SU-DHL-6 (cell line): Measurements from ENCODE around the gene DCAKD.

ENCODE experiments used
- H2AFZ ChIP-seq: fragments of 200-600 bp; sonication (generic); 2 replicates; pipeline ENCODE4 v1.6.1; 2014; ENCODE audit warnings: low read depth, mild to moderate bottlenecking, moderate library complexity, mixed read lengths, antibody characterized with exemption, low read length; ENCODE audit not compliant: severe bottlenecking
- H3F3A ChIP-seq: fragments of 200-600 bp; shearing (Covaris generic); 2 replicates; pipeline ENCODE4 v1.6.0; 2016; ENCODE audit warnings: antibody characterized with exemption, mild to moderate bottlenecking; ENCODE audit not compliant: insufficient read depth
- H3K27ac ChIP-seq: fragments of 200-600 bp; sonication (generic); 2 replicates; pipeline ENCODE4 v1.5.1; 2016; ENCODE audit warnings: low read depth, mild to moderate bottlenecking, low read length, moderate library complexity, mixed read lengths
- H3K27me3 ChIP-seq: fragments of 200-600 bp; sonication (generic), shearing (Covaris generic); 2 replicates; pipeline ENCODE4 v1.6.0; 2014; ENCODE audit warnings: mild to moderate bottlenecking, low read length
- H3K36me3 ChIP-seq: fragments of 200-600 bp; sonication (generic); 2 replicates; pipeline ENCODE4 v1.6.1; 2014; ENCODE audit warnings: mild to moderate bottlenecking, low read length, mixed read lengths
- H3K4me2 ChIP-seq: fragments of 300-600, 200-600 bp; shearing (Covaris generic), sonication (generic); 2 replicates; pipeline ENCODE4 v1.6.0; 2014; ENCODE audit warnings: low read length, low read depth, mild to moderate bottlenecking; ENCODE audit not compliant: poor library complexity, severe bottlenecking
- H3K4me3 ChIP-seq: fragments of 200-600 bp; sonication (generic); 2 replicates; pipeline ENCODE4 v1.5.1; 2014; ENCODE audit warnings: antibody characterized with exemption, low read length, mild to moderate bottlenecking, mixed read lengths; ENCODE audit not compliant: insufficient read depth, poor library complexity, severe bottlenecking
- H3K79me2 ChIP-seq: fragments of 200-600 bp; sonication (generic); 2 replicates; pipeline ENCODE4 v1.6.1; 2014; ENCODE audit warnings: mild to moderate bottlenecking, low read length, moderate library complexity; ENCODE audit not compliant: insufficient read depth
- H3K9ac ChIP-seq: fragments of 200-600 bp; sonication (generic); 2 replicates; pipeline ENCODE4 v1.7.0; 2014; ENCODE audit warnings: mild to moderate bottlenecking, low read length
- H3K9me2 ChIP-seq: fragments of 200-600 bp; sonication (generic); replicated peaks from 2 replicates; pipeline ENCODE4 v1.6.1; 2014; ENCODE audit warnings: low read length; ENCODE audit not compliant: insufficient read depth
- H3K9me3 ChIP-seq: fragments of 200-600 bp; sonication (generic); 2 replicates; pipeline ENCODE4 v1.6.1; 2014; ENCODE audit warnings: low read length, mixed read lengths; ENCODE audit not compliant: insufficient read depth
- H4K20me1 ChIP-seq: fragments of 200-600 bp; sonication (generic); 2 replicates; pipeline ENCODE4 v1.6.1; 2014; ENCODE audit warnings: low read depth, mild to moderate bottlenecking, antibody characterized with exemption, low read length, moderate library complexity, mixed read lengths
- EZH2phosphoT487 ChIP-seq: fragments of 200-600 bp; sonication (generic), shearing (Covaris generic); conservative IDR thresholded peaks from 2 replicates; pipeline ENCODE4 v1.6.1; 2018; ENCODE audit warnings: mild to moderate bottlenecking, antibody characterized with exemption, low read length, moderate library complexity, mixed read lengths
- TF ChIP-seq, protein P1 (sequence below): fragments of 200-600 bp; sonication (generic); IDR thresholded peaks from one replicate; pipeline ENCODE4 v1.5.1; 2017; ENCODE audit warnings: antibody characterized with exemption, mild to moderate bottlenecking, low read length, moderate library complexity; ENCODE audit not compliant: insufficient read depth, poor library complexity, severe bottlenecking

DCAKD gene

DNA sequence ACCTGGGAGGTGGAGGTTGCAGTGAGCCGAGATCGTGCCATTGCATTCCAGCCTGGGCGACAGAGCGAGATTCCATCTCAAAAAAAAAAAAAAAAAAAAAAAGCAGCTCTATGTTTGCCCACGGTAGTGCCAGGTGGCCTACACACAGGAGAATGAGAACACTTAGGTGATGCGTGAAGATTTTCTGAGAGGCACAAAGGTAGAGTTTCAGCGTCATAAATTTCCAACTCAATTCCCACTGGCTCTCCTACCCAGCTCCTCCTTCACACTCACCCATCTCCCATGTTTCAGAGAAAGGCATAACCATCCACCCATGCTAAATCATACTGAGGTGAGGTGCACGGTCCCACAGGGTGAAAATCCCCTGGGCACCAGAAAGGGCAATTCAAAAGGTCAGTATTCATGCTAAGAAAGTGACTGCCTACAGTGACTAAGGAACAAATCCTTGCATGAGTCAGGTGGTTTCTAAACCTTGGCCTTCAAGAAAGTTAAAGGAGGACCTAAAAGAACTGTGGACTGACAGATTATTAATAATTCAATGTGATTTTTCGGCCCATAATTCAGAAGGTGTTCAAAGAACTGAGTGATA, 4.8 kb downstream of the DCAKD start:
- H3K4me2 ChIP-seq: no peak overlapping the region
- H4K20me1 ChIP-seq: no peaks in the 10 kb centered on the region
- no peaks in the 10 kb centered on the region for H3K36me3 ChIP-seq
- H3F3A ChIP-seq: peaks cover 4% of the 10 kb centered on the region
- H3K9me2 ChIP-seq: no peaks in the 10 kb centered on the region
- no peaks in the 10 kb centered on the region for H3K27me3 ChIP-seq
- TF ChIP-seq, protein P1, sequence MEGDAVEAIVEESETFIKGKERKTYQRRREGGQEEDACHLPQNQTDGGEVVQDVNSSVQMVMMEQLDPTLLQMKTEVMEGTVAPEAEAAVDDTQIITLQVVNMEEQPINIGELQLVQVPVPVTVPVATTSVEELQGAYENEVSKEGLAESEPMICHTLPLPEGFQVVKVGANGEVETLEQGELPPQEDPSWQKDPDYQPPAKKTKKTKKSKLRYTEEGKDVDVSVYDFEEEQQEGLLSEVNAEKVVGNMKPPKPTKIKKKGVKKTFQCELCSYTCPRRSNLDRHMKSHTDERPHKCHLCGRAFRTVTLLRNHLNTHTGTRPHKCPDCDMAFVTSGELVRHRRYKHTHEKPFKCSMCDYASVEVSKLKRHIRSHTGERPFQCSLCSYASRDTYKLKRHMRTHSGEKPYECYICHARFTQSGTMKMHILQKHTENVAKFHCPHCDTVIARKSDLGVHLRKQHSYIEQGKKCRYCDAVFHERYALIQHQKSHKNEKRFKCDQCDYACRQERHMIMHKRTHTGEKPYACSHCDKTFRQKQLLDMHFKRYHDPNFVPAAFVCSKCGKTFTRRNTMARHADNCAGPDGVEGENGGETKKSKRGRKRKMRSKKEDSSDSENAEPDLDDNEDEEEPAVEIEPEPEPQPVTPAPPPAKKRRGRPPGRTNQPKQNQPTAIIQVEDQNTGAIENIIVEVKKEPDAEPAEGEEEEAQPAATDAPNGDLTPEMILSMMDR: no peak
- no peak for TF ChIP-seq EZH2phosphoT487
- H3K27ac ChIP-seq: no peak overlapping the region
- no peaks in the 10 kb centered on the region for H3K9me3 ChIP-seq
- no peak overlapping the region for H3K9ac ChIP-seq
- no peak overlapping the region for H2AFZ ChIP-seq
- no peak overlapping the region for H3K4me3 ChIP-seq
- H3K79me2 ChIP-seq: peaks cover 52% of the 10 kb centered on the region

DNA sequence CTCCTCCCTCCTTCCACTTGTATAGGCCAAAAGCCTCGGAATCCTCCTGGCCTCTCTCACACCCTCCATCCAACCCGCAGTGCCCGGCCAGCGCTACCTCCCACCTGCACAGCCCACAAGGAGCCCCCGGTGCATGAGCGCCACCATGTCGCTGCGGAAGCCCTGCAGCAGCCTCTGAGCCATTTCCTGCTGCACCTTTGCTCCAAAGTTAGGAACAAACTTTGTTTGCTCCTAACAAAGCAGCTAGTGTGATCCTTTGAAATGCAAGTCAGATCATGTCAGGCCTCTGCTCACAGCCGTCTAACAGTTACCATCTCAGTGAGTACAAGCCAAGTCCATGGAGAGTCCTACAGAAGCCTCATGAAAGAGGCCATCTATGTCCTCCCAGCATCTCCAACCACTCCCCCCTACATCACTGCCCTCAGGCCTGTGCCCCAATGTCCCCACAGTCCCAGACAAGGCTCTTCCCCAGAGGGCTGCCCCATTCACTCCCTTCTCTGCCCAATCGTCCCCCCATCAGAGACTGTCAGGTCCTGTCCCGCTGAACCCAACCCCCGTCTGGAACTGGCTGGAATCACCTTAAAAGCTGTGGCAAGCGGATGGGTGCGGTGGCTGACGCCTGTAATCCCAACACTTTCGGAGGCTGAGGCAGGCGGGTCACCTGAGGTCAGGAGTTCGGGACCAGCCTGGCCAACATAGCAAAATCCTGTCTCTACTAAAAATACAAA, 7.5 kb downstream of the DCAKD start:
- Histone ChIP-seq H3K36me3 (no peaks in the 10 kb centered on the region), H3K9me2 (no peaks in the 10 kb centered on the region), H3K27me3 (no peaks in the 10 kb centered on the region), H3K27ac (no peak overlapping the region), H4K20me1 (no peaks in the 10 kb centered on the region), H3K9me3 (no peaks in the 10 kb centered on the region), H3F3A (no peaks in the 10 kb centered on the region), H3K4me2 (no peak overlapping the region), H3K4me3 (no peak overlapping the region), H2AFZ (no peak overlapping the region), H3K9ac (no peak overlapping the region), H3K79me2 (peaks cover 34% of the 10 kb centered on the region)
- TF ChIP-seq, protein P1: no peak
- no peak for TF ChIP-seq EZH2phosphoT487

DNA sequence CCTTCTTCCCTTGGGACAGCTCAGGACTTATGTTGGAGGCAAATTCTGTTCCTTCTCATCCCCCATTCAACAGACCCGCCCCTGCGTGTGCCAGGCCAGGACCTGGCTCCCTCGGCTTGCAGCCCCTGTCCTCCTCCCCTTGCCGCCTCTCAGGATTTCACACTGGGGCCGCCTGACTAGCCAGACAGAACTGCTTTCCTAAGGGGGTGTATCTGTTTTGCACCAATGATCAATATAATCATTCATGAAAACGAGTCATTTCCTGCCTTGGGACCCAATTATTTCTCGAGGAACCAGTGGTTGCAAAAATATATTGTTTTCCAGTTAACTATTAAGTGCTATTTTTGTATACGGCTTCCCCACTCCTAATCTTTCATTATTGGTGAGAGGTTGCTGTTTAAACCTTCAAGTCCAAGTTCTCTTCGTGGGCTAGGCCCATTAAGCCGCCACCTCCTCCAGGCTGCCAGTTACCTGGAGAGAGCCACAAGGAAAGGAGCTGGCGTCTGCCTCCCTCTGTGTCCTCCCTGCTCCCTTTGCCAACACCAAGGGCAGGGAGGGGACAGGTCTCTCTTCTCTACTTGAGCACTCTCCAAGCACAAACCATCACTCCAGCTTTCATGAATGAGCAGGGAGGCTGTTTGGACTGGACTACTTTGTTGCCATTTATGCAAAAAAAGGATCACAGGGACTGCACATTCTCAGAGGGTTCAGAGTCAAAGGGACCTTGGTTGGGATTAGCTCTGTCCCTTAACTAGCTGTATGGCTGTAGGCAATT, 8.9 kb downstream of the DCAKD start:
- no peaks in the 10 kb centered on the region for H3K9me3 ChIP-seq
- no peaks in the 10 kb centered on the region for H3K9me2 ChIP-seq
- TF ChIP-seq, protein P1: no peak
- TF ChIP-seq EZH2phosphoT487: no peak
- no peaks in the 10 kb centered on the region for H4K20me1 ChIP-seq
- H3K36me3 ChIP-seq: no peaks in the 10 kb centered on the region
- peaks cover 20% of the 10 kb centered on the region for H3K79me2 ChIP-seq
- H3K4me2 ChIP-seq: no peak overlapping the region
- no peak overlapping the region for H3K4me3 ChIP-seq
- H3F3A ChIP-seq: no peaks in the 10 kb centered on the region
- H2AFZ ChIP-seq: no peak overlapping the region
- H3K9ac ChIP-seq: no peak overlapping the region
- no peak overlapping the region for H3K27ac ChIP-seq
- no peaks in the 10 kb centered on the region for H3K27me3 ChIP-seq
